AG08395 (cell line): Measurements from ENCODE around the gene TK1.

ENCODE experiments used
- DNase-seq: peaks from one replicate; pipeline ENCODE4 v3.0.0; 2012; ENCODE audit warnings: mixed read lengths, low spot score

Gene TK1

GRCh38 chr17:78133971-78134898 is 52.6 kb downstream of the TK1 start:
- no peak for DNase-seq

GRCh38 chr17:78133179-78133951 is 53.5 kb downstream of the TK1 start:
- no peak for DNase-seq

- no peak for DNase-seq
Measured at GRCh38 chr17:78132767-78133178, 54.1 kb downstream of the TK1 start.

GRCh38 chr17:78132084-78132676 is 54.7 kb downstream of the TK1 start:
- DNase-seq, result no peak

GRCh38 chr17:78131172-78132083 is 55.4 kb downstream of the TK1 start:
- DNase-seq, result no peak

GRCh38 chr17:78130437-78131101 is 56.3 kb downstream of the TK1 start, which contains the start of gene TMC8:
Gene TMC8, plus strand, starts transcription at chr17:78130771. Its CDS starts 818 bp downstream, at chr17:78131589.
- DNase-seq, result no peak

GRCh38 chr17:78130090-78130436 is 56.8 kb downstream of the TK1 start:
- no peak for DNase-seq

- DNase-seq, result no peak
Measured at GRCh38 chr17:78129351-78130089, 57.3 kb downstream of the TK1 start.

- DNase-seq, result no peak
Measured at GRCh38 chr17:78128551-78129350, 58.1 kb downstream of the TK1 start, which contains the start of gene TMC6. Gene TMC6, minus strand, starts transcription at chr17:78128755. Its CDS starts 1,923 bp downstream, at chr17:78126832.

- no peak for DNase-seq
Measured at GRCh38 chr17:78127888-78128550, 58.8 kb downstream of the TK1 start.

GRCh38 chr17:78127239-78127887 is 59.5 kb downstream of the TK1 start:
- no peak for DNase-seq

GRCh38 chr17:78126895-78127238 is 60.0 kb downstream of the TK1 start:
- no peak for DNase-seq

- DNase-seq, result no peak
Measured at GRCh38 chr17:78125976-78126894, 60.6 kb downstream of the TK1 start.

- DNase-seq, result no peak
Measured at GRCh38 chr17:78125138-78125913, 61.5 kb downstream of the TK1 start.

- no peak for DNase-seq
Measured at GRCh38 chr17:78124836-78125137, 62.1 kb downstream of the TK1 start.
